ENCODE results near the gene UCN3. TPM values are rescaled to one million over a fixed set of nuclear protein-coding genes. Genes with fewer than 3 reads are reported as not detected.

Gene UCN3
- total and polyA plus RNA-seq, 2 of the 4 experiments (the other 2 are of a cell fraction): not detected

- H4K8ac ChIP-seq (ENCODE audit: low read depth in 2 of 2, low read length in 2 of 2): no peak overlapping the region
- no peak overlapping the region for H3K14ac ChIP-seq (replicated peaks; ENCODE audit: low read depth, low read length)
- no peak overlapping the region for H4K91ac ChIP-seq (ENCODE audit: insufficient read depth, low read depth, low read length)
- intact Hi-C loops (cut with micrococcal nuclease) (no loop called here), in situ Hi-C loops (cut with MboI; ENCODE audit: low sequenced_read_pairs) (no loop called here), dilution Hi-C loops (cut with HindIII; ENCODE audit: low sequenced_read_pairs, unreplicated experiment) (no loop called here)
- H3K27ac ChIP-seq (ENCODE audit: insufficient read depth, low read length): no peak overlapping the region
- ChIA-PET POLR2A (ENCODE audit: unreplicated experiment) (no interaction called here), CTCF (interaction anchor here (1.3 kb wide), 1 partner anchor 527 kb away, joined by 4 read pairs; no protein-coding TSS in a partner anchor)
- H4K5ac ChIP-seq (ENCODE audit: low read depth, low read length): no peak overlapping the region
- H2AK9ac ChIP-seq (replicated peaks; ENCODE audit: low read depth, low read length, poor library complexity): no peak overlapping the region
- H4K20me1 ChIP-seq (ENCODE audit: insufficient read depth, low read length): no peaks in the 10 kb centered on the region
- H2BK15ac ChIP-seq (ENCODE audit: low read depth, low read length): no peak overlapping the region
- no TSS peak for BruUV-seq (replicated peaks)
- peaks cover 3% of the 10 kb centered on the region; the same call in 1 of the 2 replicates for H3K27me3 ChIP-seq (ENCODE audit: control insufficient read depth, insufficient read depth, low read length)
- no peaks in the 10 kb centered on the region for H3K79me1 ChIP-seq (ENCODE audit: low read depth in 1 of 2, low read length in 2 of 2)
- H3K23ac ChIP-seq (ENCODE audit: low read depth, low read length): no peak overlapping the region
- no peak overlapping the region for H3K18ac ChIP-seq (ENCODE audit: low read depth, low read length)
- no peak overlapping the region for H3K9ac ChIP-seq (ENCODE audit: low read depth, low read length)
- H2AK5ac ChIP-seq (ENCODE audit: low read depth, low read length): no peak overlapping the region
- no peak for DNase-seq
- no peak overlapping the region for H3K4me2 ChIP-seq (ENCODE audit: low read depth, low read length)
- 0 out of 2 replicates have a peak, but pooled peaks have one; percentile 49 for ATAC-seq (ENCODE audit: low read depth)
- H2BK120ac ChIP-seq (ENCODE audit: low read depth, low read length): no peak overlapping the region
- no peak overlapping the region for H3K4me3 ChIP-seq (ENCODE audit: insufficient read depth, low read depth, low read length)
- no CpG with 5 or more reads among the region's 4 CpGs for WGBS, 2 experiments (ENCODE audit: extremely low coverage in 2 of 2, insufficient read length in 1 of 2)
- no peaks in the 10 kb centered on the region for H3K9me1 ChIP-seq (ENCODE audit: insufficient read depth, low read length)
- TF ChIP-seq MAFK (IDR thresholded peaks at IDR 0.05; ENCODE audit: low read depth, low read length) (no peak), CEBPB (IDR thresholded peaks at IDR 0.05; ENCODE audit: low read depth, low read length) (no peak), FOS (IDR thresholded peaks at IDR 0.05; ENCODE audit: low read depth, low read length) (no peak), USF2 (IDR thresholded peaks at IDR 0.05; ENCODE audit: low read depth, low read length) (no peak), CHD1 (IDR thresholded peaks at IDR 0.05; ENCODE audit: low read depth, low read length) (no peak), BHLHE40 (IDR thresholded peaks at IDR 0.05; ENCODE audit: low read depth, low read length) (no peak), POLR2A (IDR thresholded peaks at IDR 0.05; ENCODE audit: low read depth, low read length) (no peak), RAD21 (IDR thresholded peaks at IDR 0.05; ENCODE audit: low read length) (no peak), MXI1 (IDR thresholded peaks at IDR 0.05; ENCODE audit: borderline replicate concordance, low read depth, low read length) (no peak), MAZ (IDR thresholded peaks at IDR 0.05; ENCODE audit: borderline replicate concordance, low read depth, low read length) (no peak), RCOR1 (IDR thresholded peaks at IDR 0.05; ENCODE audit: insufficient replicate concordance, low read length) (no peak), SMC3 (IDR thresholded peaks at IDR 0.05; ENCODE audit: low read depth, low read length) (no peak), RFX5 (IDR thresholded peaks at IDR 0.05; ENCODE audit: low read depth, low read length) (no peak)
- TF ChIP-seq, protein P1, sequence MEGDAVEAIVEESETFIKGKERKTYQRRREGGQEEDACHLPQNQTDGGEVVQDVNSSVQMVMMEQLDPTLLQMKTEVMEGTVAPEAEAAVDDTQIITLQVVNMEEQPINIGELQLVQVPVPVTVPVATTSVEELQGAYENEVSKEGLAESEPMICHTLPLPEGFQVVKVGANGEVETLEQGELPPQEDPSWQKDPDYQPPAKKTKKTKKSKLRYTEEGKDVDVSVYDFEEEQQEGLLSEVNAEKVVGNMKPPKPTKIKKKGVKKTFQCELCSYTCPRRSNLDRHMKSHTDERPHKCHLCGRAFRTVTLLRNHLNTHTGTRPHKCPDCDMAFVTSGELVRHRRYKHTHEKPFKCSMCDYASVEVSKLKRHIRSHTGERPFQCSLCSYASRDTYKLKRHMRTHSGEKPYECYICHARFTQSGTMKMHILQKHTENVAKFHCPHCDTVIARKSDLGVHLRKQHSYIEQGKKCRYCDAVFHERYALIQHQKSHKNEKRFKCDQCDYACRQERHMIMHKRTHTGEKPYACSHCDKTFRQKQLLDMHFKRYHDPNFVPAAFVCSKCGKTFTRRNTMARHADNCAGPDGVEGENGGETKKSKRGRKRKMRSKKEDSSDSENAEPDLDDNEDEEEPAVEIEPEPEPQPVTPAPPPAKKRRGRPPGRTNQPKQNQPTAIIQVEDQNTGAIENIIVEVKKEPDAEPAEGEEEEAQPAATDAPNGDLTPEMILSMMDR (conservative IDR thresholded peaks at IDR 0.05; ENCODE audit: low read depth, low read length): no peak
- TF ChIP-seq, protein P2, sequence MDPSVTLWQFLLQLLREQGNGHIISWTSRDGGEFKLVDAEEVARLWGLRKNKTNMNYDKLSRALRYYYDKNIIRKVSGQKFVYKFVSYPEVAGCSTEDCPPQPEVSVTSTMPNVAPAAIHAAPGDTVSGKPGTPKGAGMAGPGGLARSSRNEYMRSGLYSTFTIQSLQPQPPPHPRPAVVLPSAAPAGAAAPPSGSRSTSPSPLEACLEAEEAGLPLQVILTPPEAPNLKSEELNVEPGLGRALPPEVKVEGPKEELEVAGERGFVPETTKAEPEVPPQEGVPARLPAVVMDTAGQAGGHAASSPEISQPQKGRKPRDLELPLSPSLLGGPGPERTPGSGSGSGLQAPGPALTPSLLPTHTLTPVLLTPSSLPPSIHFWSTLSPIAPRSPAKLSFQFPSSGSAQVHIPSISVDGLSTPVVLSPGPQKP (IDR thresholded peaks at IDR 0.05; ENCODE audit: borderline replicate concordance, low read depth, low read length): no peak
- H3K4me1 ChIP-seq (ENCODE audit: control insufficient read depth, insufficient read depth, low read length): no peaks in the 10 kb centered on the region
- no peaks in the 10 kb centered on the region; the same call in 1 of the 2 replicates for H3K9me3 ChIP-seq (ENCODE audit: control insufficient read depth, insufficient read depth, low read length)
- H3K4ac ChIP-seq (ENCODE audit: low read depth, low read length): no peak overlapping the region
- no peak overlapping the region for H2BK20ac ChIP-seq (ENCODE audit: low read depth, low read length)
- no peaks in the 10 kb centered on the region for H3K36me3 ChIP-seq (ENCODE audit: control insufficient read depth, insufficient read depth, low read length)
- H3K56ac ChIP-seq (ENCODE audit: extremely low read depth, insufficient read depth, low read length): no peak overlapping the region
- H2BK5ac ChIP-seq (ENCODE audit: low read depth, low read length, poor library complexity, severe bottlenecking): no peak overlapping the region
- H2AFZ ChIP-seq (replicated peaks; ENCODE audit: low read length, poor library complexity): no peak overlapping the region
These were observed 11.7 kb downstream of the UCN3 start for GRCh38 chr10:5376450-5376849.
